ENCODE measurements around the gene HMBS.

Gene HMBS

DNA sequence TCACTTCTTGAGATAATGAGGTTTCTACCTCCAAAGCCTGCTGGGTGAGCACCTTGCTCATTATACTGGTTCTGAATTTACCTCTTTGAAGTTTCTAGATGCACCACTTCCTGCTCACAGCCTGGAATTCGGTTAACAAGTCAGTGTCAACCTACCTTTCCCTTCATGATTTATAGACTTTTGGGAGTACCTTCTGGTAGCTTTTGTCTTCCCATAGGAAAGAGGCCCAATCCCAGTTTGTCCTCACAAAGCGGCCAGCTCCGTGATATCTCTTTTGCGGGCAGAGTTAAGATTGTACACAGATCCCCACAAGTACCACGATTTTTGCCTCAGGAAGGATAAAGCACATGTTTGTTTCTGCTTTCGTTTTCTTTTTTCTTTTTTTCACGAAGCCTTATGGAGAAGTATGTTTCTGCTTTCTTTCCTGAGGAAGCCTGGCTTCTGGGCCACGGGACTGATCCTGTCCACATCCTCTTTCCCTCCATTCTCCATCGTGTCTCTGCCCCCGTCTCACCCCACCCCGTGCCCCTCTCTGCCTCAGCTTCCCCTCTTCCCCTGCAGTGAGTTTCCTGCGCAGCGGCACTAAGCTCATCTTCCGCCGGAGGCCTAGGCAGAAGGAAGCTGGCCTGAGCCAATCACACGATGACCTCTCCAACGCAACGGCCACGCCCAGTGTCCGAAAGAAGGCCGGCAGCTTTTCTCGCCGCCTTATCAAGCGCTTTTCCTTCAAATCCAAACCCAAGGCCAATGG is 31.0 kb downstream of the HMBS start:
- no peak overlapping the region for H3K4me3 ChIP-seq (replicated peaks; ENCODE audit: low read depth, low read length)
- TF ChIP-seq, protein P1, sequence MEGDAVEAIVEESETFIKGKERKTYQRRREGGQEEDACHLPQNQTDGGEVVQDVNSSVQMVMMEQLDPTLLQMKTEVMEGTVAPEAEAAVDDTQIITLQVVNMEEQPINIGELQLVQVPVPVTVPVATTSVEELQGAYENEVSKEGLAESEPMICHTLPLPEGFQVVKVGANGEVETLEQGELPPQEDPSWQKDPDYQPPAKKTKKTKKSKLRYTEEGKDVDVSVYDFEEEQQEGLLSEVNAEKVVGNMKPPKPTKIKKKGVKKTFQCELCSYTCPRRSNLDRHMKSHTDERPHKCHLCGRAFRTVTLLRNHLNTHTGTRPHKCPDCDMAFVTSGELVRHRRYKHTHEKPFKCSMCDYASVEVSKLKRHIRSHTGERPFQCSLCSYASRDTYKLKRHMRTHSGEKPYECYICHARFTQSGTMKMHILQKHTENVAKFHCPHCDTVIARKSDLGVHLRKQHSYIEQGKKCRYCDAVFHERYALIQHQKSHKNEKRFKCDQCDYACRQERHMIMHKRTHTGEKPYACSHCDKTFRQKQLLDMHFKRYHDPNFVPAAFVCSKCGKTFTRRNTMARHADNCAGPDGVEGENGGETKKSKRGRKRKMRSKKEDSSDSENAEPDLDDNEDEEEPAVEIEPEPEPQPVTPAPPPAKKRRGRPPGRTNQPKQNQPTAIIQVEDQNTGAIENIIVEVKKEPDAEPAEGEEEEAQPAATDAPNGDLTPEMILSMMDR (IDR thresholded peaks at IDR 0.05; ENCODE audit: low read length, missing control alignments): no peak
- DNase-seq (ENCODE audit: low read depth): no peak

DNA sequence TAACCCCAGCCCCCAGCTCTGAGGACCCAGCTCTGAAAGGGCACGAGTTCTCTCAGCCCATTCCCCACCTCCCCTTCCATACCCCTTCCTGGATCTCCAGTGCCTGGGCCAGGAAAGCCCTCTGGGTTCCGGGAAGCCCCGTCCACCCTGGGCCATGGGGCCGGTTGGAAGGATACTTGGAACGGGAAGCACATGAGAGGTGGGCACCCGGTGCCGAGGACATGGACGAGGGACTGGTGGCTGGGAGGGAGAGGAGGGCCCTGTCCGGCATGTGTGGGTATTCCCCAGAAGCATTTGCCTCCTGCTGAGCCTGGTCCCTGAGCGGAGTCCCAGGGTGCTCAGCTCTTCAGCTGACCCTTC is 31.5 kb downstream of the HMBS start:
- DNase-seq (ENCODE audit: low read depth): no peak
- no peak overlapping the region for H3K4me3 ChIP-seq (replicated peaks; ENCODE audit: low read depth, low read length)
- TF ChIP-seq, protein P1 (IDR thresholded peaks at IDR 0.05; ENCODE audit: low read length, missing control alignments): no peak

DNA sequence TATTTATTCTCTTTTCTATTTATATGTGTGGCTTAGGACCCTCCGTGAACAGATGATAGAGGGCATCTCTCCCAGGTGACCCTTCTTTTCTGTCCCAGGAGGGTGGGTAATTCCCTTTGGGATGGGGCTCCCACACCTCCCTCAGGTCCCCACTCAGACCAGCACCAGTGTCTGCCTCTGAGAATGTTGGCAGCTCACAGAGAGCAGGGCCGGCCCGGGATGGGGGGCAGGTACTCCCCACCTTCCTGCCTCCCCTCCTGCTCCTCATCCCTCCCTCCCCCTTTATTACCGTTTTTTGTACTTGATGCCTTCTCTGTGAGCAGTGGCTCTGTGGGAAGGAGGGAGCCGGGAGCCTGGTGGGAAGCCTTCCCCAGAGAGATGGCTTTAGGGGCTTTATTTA is 31.9 kb downstream of the HMBS start:
- no peak for DNase-seq (ENCODE audit: low read depth)
- TF ChIP-seq, protein P1 (IDR thresholded peaks at IDR 0.05; ENCODE audit: low read length, missing control alignments): no peak
- H3K4me3 ChIP-seq (replicated peaks; ENCODE audit: low read depth, low read length): no peak overlapping the region

GRCh38 chr11:119117004-119117706 is 32.5 kb downstream of the HMBS start:
- DNase-seq (ENCODE audit: low read depth): no peak
- TF ChIP-seq, protein P1 (IDR thresholded peaks at IDR 0.05; ENCODE audit: low read length, missing control alignments): no peak
- H3K4me3 ChIP-seq (replicated peaks; ENCODE audit: low read depth, low read length): no peak overlapping the region

GRCh38 chr11:119118227-119118626 is 33.5 kb downstream of the HMBS start:
- no peak for DNase-seq (ENCODE audit: low read depth)
- TF ChIP-seq, protein P1 (IDR thresholded peaks at IDR 0.05; ENCODE audit: low read length, missing control alignments): no peak

GRCh38 chr11:119118946-119119345 is 34.3 kb downstream of the HMBS start:
- DNase-seq (ENCODE audit: low read depth): no peak
- TF ChIP-seq, protein P1 (IDR thresholded peaks at IDR 0.05; ENCODE audit: low read length, missing control alignments): no peak
- H3K4me3 ChIP-seq (replicated peaks; ENCODE audit: low read depth, low read length): no peak overlapping the region

More at GRCh38 chr11:119118227-119118626, 33.5 kb downstream of the HMBS start:
- H3K4me3 ChIP-seq (replicated peaks; ENCODE audit: low read depth, low read length): no peak overlapping the region

Data from fibroblast of pulmonary artery (primary cell).